ENCODE data around the gene TAS1R1. TPM values are rescaled to one million over a fixed set of nuclear protein-coding genes. Genes with fewer than 3 reads are reported as not detected.

TAS1R1 gene
- total RNA-seq, 1 experiment from 2014 or later, result not detected

GRCh38 chr1:6592441-6592840, 37.3 kb downstream of the TAS1R1 start:
- intact Hi-C loops (cut with micrococcal nuclease; ENCODE audit: unreplicated experiment), result no loop called here
- BruUV-seq (replicated peaks), result no TSS peak

GRCh38 chr1:6592865-6593593, 37.9 kb downstream of the TAS1R1 start:
- peaks cover 44% of the 10 kb centered on the region for H3K36me3 Mint-ChIP-seq (ENCODE audit: insufficient read depth, unreplicated experiment)
- BruUV-seq (replicated peaks), result no TSS peak
- no peaks in the 10 kb centered on the region for H3K9me3 ChIP-seq

More at GRCh38 chr1:6592441-6592840, 37.3 kb downstream of the TAS1R1 start:
- Mint-ChIP-seq H3K4me1 (ENCODE audit: low read depth, unreplicated experiment) (no peaks in the 10 kb centered on the region), H3K4me3 (ENCODE audit: unreplicated experiment) (no peak overlapping the region), H3K27ac (ENCODE audit: unreplicated experiment) (no peak overlapping the region), H3K27me3 (ENCODE audit: insufficient read depth, unreplicated experiment) (no peaks in the 10 kb centered on the region), H3K36me3 (ENCODE audit: insufficient read depth, unreplicated experiment) (peaks cover 42% of the 10 kb centered on the region), H3K9me3 (ENCODE audit: unreplicated experiment) (no peaks in the 10 kb centered on the region)
- no peak for DNase-seq
- peaks cover 2% of the 10 kb centered on the region for H3K36me3 ChIP-seq (ENCODE audit: control insufficient read depth, insufficient read depth, low read length)
- no peak for TF ChIP-seq CTCF (IDR thresholded peaks at IDR 0.05; ENCODE audit: insufficient read depth in 1 of 2, low read depth in 1 of 2, low read length in 1 of 2, severe bottlenecking in 1 of 2, unreplicated experiment in 1 of 2)
- ChIA-PET POLR2A (interaction anchor here (0.9 kb wide), 1 partner anchor 30 kb away, joined by 3 read pairs; no protein-coding TSS in a partner anchor), CTCF (no interaction called here)
- H3K4me3 ChIP-seq (ENCODE audit: low read depth, low read length), result no peak overlapping the region
- H3K27me3 ChIP-seq (replicated peaks; ENCODE audit: control insufficient read depth, insufficient read depth, low read length), result no peaks in the 10 kb centered on the region
- no peaks in the 10 kb centered on the region for H3K9me3 ChIP-seq
- H3K4me1 ChIP-seq, result no peaks in the 10 kb centered on the region

GRCh38 chr1:6593810-6594209, 38.7 kb downstream of the TAS1R1 start:
- no peak for TF ChIP-seq CTCF (IDR thresholded peaks at IDR 0.05; ENCODE audit: insufficient read depth in 1 of 2, low read depth in 1 of 2, low read length in 1 of 2, severe bottlenecking in 1 of 2, unreplicated experiment in 1 of 2)
- Mint-ChIP-seq H3K9me3 (ENCODE audit: unreplicated experiment) (no peaks in the 10 kb centered on the region), H3K27ac (ENCODE audit: unreplicated experiment) (no peak overlapping the region), H3K27me3 (ENCODE audit: insufficient read depth, unreplicated experiment) (no peaks in the 10 kb centered on the region), H3K4me3 (ENCODE audit: unreplicated experiment) (no peak overlapping the region), H3K4me1 (ENCODE audit: low read depth, unreplicated experiment) (no peaks in the 10 kb centered on the region), H3K36me3 (ENCODE audit: insufficient read depth, unreplicated experiment) (peaks cover 50% of the 10 kb centered on the region)
- no peak for DNase-seq
- no peaks in the 10 kb centered on the region for H3K27me3 ChIP-seq (replicated peaks; ENCODE audit: control insufficient read depth, insufficient read depth, low read length)
- H3K4me3 ChIP-seq (ENCODE audit: low read depth, low read length), result no peak overlapping the region
- H3K4me1 ChIP-seq, result no peaks in the 10 kb centered on the region
- BruUV-seq (replicated peaks), result no TSS peak
- ChIA-PET POLR2A (interaction anchor here (0.5 kb wide), 1 partner anchor 279 kb away, joined by 3 read pairs; no protein-coding TSS in a partner anchor), CTCF (no interaction called here)
- H3K36me3 ChIP-seq (ENCODE audit: control insufficient read depth, insufficient read depth, low read length), result peaks cover 6% of the 10 kb centered on the region
- H3K9me3 ChIP-seq, result no peaks in the 10 kb centered on the region
- intact Hi-C loops (cut with micrococcal nuclease; ENCODE audit: unreplicated experiment), result no loop called here

More at GRCh38 chr1:6592865-6593593, 37.9 kb downstream of the TAS1R1 start:
- no peaks in the 10 kb centered on the region for H3K9me3 Mint-ChIP-seq (ENCODE audit: unreplicated experiment)
- CTCF ChIA-PET, result no interaction called here
- Histone ChIP-seq H3K4me3 (ENCODE audit: low read depth, low read length) (no peak overlapping the region), H3K36me3 (ENCODE audit: control insufficient read depth, insufficient read depth, low read length) (peaks cover 8% of the 10 kb centered on the region), H3K4me1 (no peaks in the 10 kb centered on the region), H3K27me3 (replicated peaks; ENCODE audit: control insufficient read depth, insufficient read depth, low read length) (no peaks in the 10 kb centered on the region)
- no peaks in the 10 kb centered on the region for H3K27me3 Mint-ChIP-seq (ENCODE audit: insufficient read depth, unreplicated experiment)
- intact Hi-C loops (cut with micrococcal nuclease; ENCODE audit: unreplicated experiment), result no loop called here
- H3K4me3 Mint-ChIP-seq (ENCODE audit: unreplicated experiment), result no peak overlapping the region
- POLR2A ChIA-PET, result interaction anchor here (0.9 kb wide), 1 partner anchor 31 kb away, joined by 3 read pairs; no protein-coding TSS in a partner anchor
- TF ChIP-seq CTCF (IDR thresholded peaks at IDR 0.05; ENCODE audit: insufficient read depth in 1 of 2, low read depth in 1 of 2, low read length in 1 of 2, severe bottlenecking in 1 of 2, unreplicated experiment in 1 of 2), result no peak
- DNase-seq, result no peak
- H3K4me1 Mint-ChIP-seq (ENCODE audit: low read depth, unreplicated experiment), result no peaks in the 10 kb centered on the region
- no peak overlapping the region for H3K27ac Mint-ChIP-seq (ENCODE audit: unreplicated experiment)

Data from Caco-2 (cell line).